HEK293 (cell line): Measurements from ENCODE around the gene ASCC1.

ENCODE experiments used
- CTCF ChIP-seq: fragments of 450-650 bp; formaldehyde crosslinking; IDR thresholded peaks from 2 replicates; pipeline ENCODE4 v1.5.1; 2016; ENCODE audit warnings: missing biosample characterization, missing genetic modification characterization
- GLI4 ChIP-seq: fragments of 450-650 bp; formaldehyde crosslinking; IDR thresholded peaks from 2 replicates; pipeline ENCODE4 v1.5.1; 2016; ENCODE audit warnings: missing biosample characterization, missing genetic modification characterization
- GLIS1 ChIP-seq: fragments of 450-650 bp; formaldehyde crosslinking; IDR thresholded peaks from 2 replicates; pipeline ENCODE4 v1.5.1; 2016; ENCODE audit warnings: missing biosample characterization, missing genetic modification characterization
- KLF10 ChIP-seq: fragments of 450-650 bp; IDR thresholded peaks from 2 replicates; pipeline ENCODE4 v1.5.1; 2018; ENCODE audit warnings: missing biosample characterization, mild to moderate bottlenecking, missing genetic modification characterization
- KLF16 ChIP-seq: fragments of 450-650 bp; formaldehyde crosslinking; IDR thresholded peaks from 2 replicates; pipeline ENCODE4 v1.5.1; 2017; ENCODE audit warnings: missing biosample characterization, missing genetic modification characterization
- KLF17 ChIP-seq: fragments of 450-650 bp; formaldehyde crosslinking; IDR thresholded peaks from 2 replicates; pipeline ENCODE4 v1.5.1; 2016; ENCODE audit warnings: missing biosample characterization, missing genetic modification characterization
- OSR2 ChIP-seq: fragments of 450-650 bp; formaldehyde crosslinking; IDR thresholded peaks from 2 replicates; pipeline ENCODE4 v1.5.1; 2016; ENCODE audit warnings: missing biosample characterization, missing genetic modification characterization
- PRDM4 ChIP-seq: fragments of 450-650 bp; formaldehyde crosslinking; IDR thresholded peaks from 2 replicates; pipeline ENCODE4 v1.5.1; 2017; ENCODE audit warnings: missing biosample characterization, missing genetic modification characterization
- SCRT1 ChIP-seq: fragments of 450-650 bp; formaldehyde crosslinking; IDR thresholded peaks from 2 replicates; pipeline ENCODE4 v1.5.1; 2016; ENCODE audit warnings: missing biosample characterization, missing genetic modification characterization, borderline replicate concordance
- TSHZ1 ChIP-seq: fragments of 450-650 bp; formaldehyde crosslinking; IDR thresholded peaks from 2 replicates; pipeline ENCODE4 v1.5.1; 2016; ENCODE audit warnings: missing biosample characterization, missing genetic modification characterization, borderline replicate concordance
- ZBTB49 ChIP-seq: fragments of 450-650 bp; formaldehyde crosslinking; IDR thresholded peaks from 2 replicates; pipeline ENCODE4 v1.5.1; 2016; ENCODE audit warnings: missing biosample characterization, missing genetic modification characterization, low read depth
- ZBTB8A ChIP-seq: fragments of 450-650 bp; formaldehyde crosslinking; IDR thresholded peaks from 2 replicates; pipeline ENCODE4 v1.5.1; 2016; ENCODE audit warnings: missing biosample characterization, missing genetic modification characterization
- ZNF157 ChIP-seq: fragments of 450-650 bp; formaldehyde crosslinking; IDR thresholded peaks from 2 replicates; pipeline ENCODE4 v1.5.1; 2016; ENCODE audit warnings: missing biosample characterization, missing genetic modification characterization
- ZNF169 ChIP-seq: fragments of 450-650 bp; formaldehyde crosslinking; IDR thresholded peaks from 2 replicates; pipeline ENCODE4 v1.5.1; 2016; ENCODE audit warnings: missing biosample characterization, missing genetic modification characterization
- ZNF184 ChIP-seq: fragments of 450-650 bp; IDR thresholded peaks from 2 replicates; pipeline ENCODE4 v1.5.1; 2018; ENCODE audit warnings: missing biosample characterization, mild to moderate bottlenecking, missing genetic modification characterization
- ZNF23 ChIP-seq: fragments of 450-650 bp; formaldehyde crosslinking; IDR thresholded peaks from 2 replicates; pipeline ENCODE4 v1.5.1; 2016; ENCODE audit warnings: missing biosample characterization, missing genetic modification characterization, borderline replicate concordance
- ZNF248 ChIP-seq: fragments of 450-650 bp; formaldehyde crosslinking; IDR thresholded peaks from 2 replicates; pipeline ENCODE4 v1.5.1; 2017; ENCODE audit warnings: missing biosample characterization, missing genetic modification characterization
- ZNF292 ChIP-seq: fragments of 450-650 bp; formaldehyde crosslinking; IDR thresholded peaks from 2 replicates; pipeline ENCODE4 v1.5.1; 2016; ENCODE audit warnings: low read depth, missing biosample characterization, missing genetic modification characterization, borderline replicate concordance
- ZNF366 ChIP-seq: fragments of 450-650 bp; formaldehyde crosslinking; conservative IDR thresholded peaks from 2 replicates; pipeline ENCODE4 v1.5.1; 2016; ENCODE audit warnings: missing biosample characterization, missing genetic modification characterization
- ZNF449 ChIP-seq: fragments of 450-650 bp; formaldehyde crosslinking; IDR thresholded peaks from 2 replicates; pipeline ENCODE4 v1.5.1; 2017; ENCODE audit warnings: missing biosample characterization, mild to moderate bottlenecking, missing genetic modification characterization, moderate library complexity
- ZNF514 ChIP-seq: fragments of 450-650 bp; formaldehyde crosslinking; IDR thresholded peaks from 2 replicates; pipeline ENCODE4 v1.5.1; 2016; ENCODE audit warnings: missing biosample characterization, missing genetic modification characterization
- ZNF555 ChIP-seq: fragments of 450-650 bp; formaldehyde crosslinking; conservative IDR thresholded peaks from 2 replicates; pipeline ENCODE4 v1.5.1; 2017; ENCODE audit warnings: missing biosample characterization, mild to moderate bottlenecking, missing genetic modification characterization, inconsistent platforms
- ZNF558 ChIP-seq: fragments of 450-650 bp; formaldehyde crosslinking; IDR thresholded peaks from 2 replicates; pipeline ENCODE4 v1.5.1; 2016; ENCODE audit warnings: missing biosample characterization, missing genetic modification characterization
- ZNF596 ChIP-seq: fragments of 450-650 bp; IDR thresholded peaks from 2 replicates; pipeline ENCODE4 v1.5.0; 2018; ENCODE audit warnings: missing biosample characterization, mild to moderate bottlenecking, missing genetic modification characterization, moderate library complexity
- ZNF629 ChIP-seq: fragments of 450-650 bp; formaldehyde crosslinking; IDR thresholded peaks from 2 replicates; pipeline ENCODE4 v1.5.1; 2017; ENCODE audit warnings: missing biosample characterization, missing genetic modification characterization
- ZSCAN5A ChIP-seq: fragments of 450-650 bp; formaldehyde crosslinking; IDR thresholded peaks from 2 replicates; pipeline ENCODE4 v1.5.1; 2016; ENCODE audit warnings: missing biosample characterization, missing genetic modification characterization

ASCC1 gene

GRCh38 chr10:72228318-72228751, 12.3 kb upstream of the ASCC1 start (continued):
- TF ChIP-seq TSHZ1 (tag by site-specific recombination) (peak; percentile 70; the same call in 1 of the 2 replicates), ZNF558 (tag by site-specific recombination) (peak; percentile 91), GLI4 (no peak), KLF10 (peak; percentile 85), ZNF292 (tag by site-specific recombination) (no peak), ZNF248 (tag by site-specific recombination) (no peak), PRDM4 (tag by site-specific recombination) (peak; percentile 100), ZNF555 (no peak), ZNF514 (tag by site-specific recombination) (no peak), ZNF157 (tag by site-specific recombination) (no peak), ZNF366 (tag by site-specific recombination) (peak; percentile 96), ZNF449 (tag by site-specific recombination) (peak; percentile 48; the same call in 1 of the 2 replicates), CTCF (tag by site-specific recombination) (no peak), ZNF629 (peak; percentile 87), ZNF23 (tag by site-specific recombination) (no peak), ZSCAN5A (tag by site-specific recombination) (no peak), ZNF184 (no peak), ZBTB8A (tag by site-specific recombination) (peak; percentile 81), GLIS1 (tag by site-specific recombination) (peak; percentile 96), OSR2 (peak; percentile 98), KLF16 (tag by site-specific recombination) (no peak; the same call in none of the 2 replicates), KLF17 (no peak), ZNF596 (tag by site-specific recombination) (peak; percentile 50; the same call in 1 of the 2 replicates), ZBTB49 (no peak), SCRT1 (tag by site-specific recombination) (peak; percentile 69), ZNF169 (tag by site-specific recombination) (no peak)
